ENCODE measurements around the gene DUSP10. TPM values are rescaled to one million over a fixed set of nuclear protein-coding genes. Genes with fewer than 3 reads are reported as not detected.

The DUSP10 gene
- total RNA-seq, 1 experiment from 2014 or later: 1.7 TPM

DNA sequence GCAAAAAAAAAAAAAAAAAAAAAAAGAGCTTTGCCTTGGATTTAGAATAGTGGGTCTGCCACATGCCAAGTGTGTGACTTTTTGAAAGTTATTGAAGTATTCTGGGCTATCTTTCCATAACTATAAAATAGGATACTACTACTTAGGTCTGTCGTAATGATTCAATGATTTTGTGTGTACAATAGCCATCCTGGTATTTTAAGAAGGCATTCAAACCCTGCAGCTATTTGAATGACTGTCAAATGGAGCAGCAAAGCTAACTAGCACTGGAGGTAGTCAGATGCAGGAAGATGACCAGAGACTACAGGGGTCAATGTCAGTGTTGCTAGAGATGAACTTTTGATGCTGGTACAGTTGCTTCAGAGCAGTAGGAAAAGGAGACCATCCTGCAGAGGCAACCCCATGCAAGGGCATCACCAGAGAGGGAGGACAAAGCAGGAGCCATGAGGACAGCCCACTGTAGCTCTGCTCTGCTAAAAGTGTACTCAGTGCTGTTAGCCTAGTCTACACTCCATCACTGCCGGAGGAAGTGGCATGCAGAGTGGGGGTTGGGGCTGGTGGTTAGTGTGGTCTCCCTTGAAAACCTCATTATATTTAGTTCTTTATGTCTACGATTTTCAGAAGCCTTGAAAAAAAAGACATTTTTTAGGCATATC, 29.0 kb downstream of the DUSP10 start:
- H3K27me3 ChIP-seq (ENCODE audit: insufficient read depth, low read length): no peaks in the 10 kb centered on the region
- no peaks in the 10 kb centered on the region for H4K20me1 ChIP-seq (ENCODE audit: insufficient read depth)
- H3K27ac ChIP-seq (ENCODE audit: low read depth, low read length): no peak overlapping the region
- TF ChIP-seq ELF1 (IDR thresholded peaks at IDR 0.05; ENCODE audit: borderline replicate concordance, low read depth) (no peak), EGR1 (IDR thresholded peaks at IDR 0.05; ENCODE audit: low read depth) (no peak), POLR2AphosphoS5 (IDR thresholded peaks at IDR 0.05; ENCODE audit: low read depth, low read length) (no peak), POLR2A (IDR thresholded peaks at IDR 0.05; ENCODE audit: borderline replicate concordance, extremely low read depth, insufficient read depth, insufficient read length) (no peak), RAD21 (IDR thresholded peaks at IDR 0.05; ENCODE audit: low read depth) (no peak), SIN3A (IDR thresholded peaks at IDR 0.05; ENCODE audit: low read depth) (no peak), EZH2 (IDR thresholded peaks at IDR 0.05) (no peak), CEBPB (IDR thresholded peaks at IDR 0.05; ENCODE audit: low read depth) (no peak), FOSL1 (IDR thresholded peaks at IDR 0.05; ENCODE audit: low read depth) (no peak), EZH2phosphoT487 (IDR thresholded peaks at IDR 0.05; ENCODE audit: borderline replicate concordance) (no peak), YY1 (IDR thresholded peaks at IDR 0.05; ENCODE audit: extremely low read depth, insufficient replicate concordance, low read depth, low read length) (no peak), JUND (IDR thresholded peaks at IDR 0.05) (no peak), ZNF274 (IDR thresholded peaks at IDR 0.05; ENCODE audit: low read depth, low read length) (no peak), TCF7L2 (IDR thresholded peaks at IDR 0.05; ENCODE audit: borderline replicate concordance, extremely low read depth, insufficient read depth, insufficient read length) (no peak), SRF (IDR thresholded peaks at IDR 0.05; ENCODE audit: low read depth) (no peak), ZFX (IDR thresholded peaks at IDR 0.05) (no peak)
- TF ChIP-seq, protein P1, sequence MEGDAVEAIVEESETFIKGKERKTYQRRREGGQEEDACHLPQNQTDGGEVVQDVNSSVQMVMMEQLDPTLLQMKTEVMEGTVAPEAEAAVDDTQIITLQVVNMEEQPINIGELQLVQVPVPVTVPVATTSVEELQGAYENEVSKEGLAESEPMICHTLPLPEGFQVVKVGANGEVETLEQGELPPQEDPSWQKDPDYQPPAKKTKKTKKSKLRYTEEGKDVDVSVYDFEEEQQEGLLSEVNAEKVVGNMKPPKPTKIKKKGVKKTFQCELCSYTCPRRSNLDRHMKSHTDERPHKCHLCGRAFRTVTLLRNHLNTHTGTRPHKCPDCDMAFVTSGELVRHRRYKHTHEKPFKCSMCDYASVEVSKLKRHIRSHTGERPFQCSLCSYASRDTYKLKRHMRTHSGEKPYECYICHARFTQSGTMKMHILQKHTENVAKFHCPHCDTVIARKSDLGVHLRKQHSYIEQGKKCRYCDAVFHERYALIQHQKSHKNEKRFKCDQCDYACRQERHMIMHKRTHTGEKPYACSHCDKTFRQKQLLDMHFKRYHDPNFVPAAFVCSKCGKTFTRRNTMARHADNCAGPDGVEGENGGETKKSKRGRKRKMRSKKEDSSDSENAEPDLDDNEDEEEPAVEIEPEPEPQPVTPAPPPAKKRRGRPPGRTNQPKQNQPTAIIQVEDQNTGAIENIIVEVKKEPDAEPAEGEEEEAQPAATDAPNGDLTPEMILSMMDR (IDR thresholded peaks at IDR 0.05 in 2 of 3, conservative IDR thresholded peaks at IDR 0.05 in 1 of 3; ENCODE audit: borderline replicate concordance in 1 of 3, insufficient read depth in 1 of 3, low read depth in 2 of 3, low read length in 2 of 3): no peak
- TF ChIP-seq, protein P2, sequence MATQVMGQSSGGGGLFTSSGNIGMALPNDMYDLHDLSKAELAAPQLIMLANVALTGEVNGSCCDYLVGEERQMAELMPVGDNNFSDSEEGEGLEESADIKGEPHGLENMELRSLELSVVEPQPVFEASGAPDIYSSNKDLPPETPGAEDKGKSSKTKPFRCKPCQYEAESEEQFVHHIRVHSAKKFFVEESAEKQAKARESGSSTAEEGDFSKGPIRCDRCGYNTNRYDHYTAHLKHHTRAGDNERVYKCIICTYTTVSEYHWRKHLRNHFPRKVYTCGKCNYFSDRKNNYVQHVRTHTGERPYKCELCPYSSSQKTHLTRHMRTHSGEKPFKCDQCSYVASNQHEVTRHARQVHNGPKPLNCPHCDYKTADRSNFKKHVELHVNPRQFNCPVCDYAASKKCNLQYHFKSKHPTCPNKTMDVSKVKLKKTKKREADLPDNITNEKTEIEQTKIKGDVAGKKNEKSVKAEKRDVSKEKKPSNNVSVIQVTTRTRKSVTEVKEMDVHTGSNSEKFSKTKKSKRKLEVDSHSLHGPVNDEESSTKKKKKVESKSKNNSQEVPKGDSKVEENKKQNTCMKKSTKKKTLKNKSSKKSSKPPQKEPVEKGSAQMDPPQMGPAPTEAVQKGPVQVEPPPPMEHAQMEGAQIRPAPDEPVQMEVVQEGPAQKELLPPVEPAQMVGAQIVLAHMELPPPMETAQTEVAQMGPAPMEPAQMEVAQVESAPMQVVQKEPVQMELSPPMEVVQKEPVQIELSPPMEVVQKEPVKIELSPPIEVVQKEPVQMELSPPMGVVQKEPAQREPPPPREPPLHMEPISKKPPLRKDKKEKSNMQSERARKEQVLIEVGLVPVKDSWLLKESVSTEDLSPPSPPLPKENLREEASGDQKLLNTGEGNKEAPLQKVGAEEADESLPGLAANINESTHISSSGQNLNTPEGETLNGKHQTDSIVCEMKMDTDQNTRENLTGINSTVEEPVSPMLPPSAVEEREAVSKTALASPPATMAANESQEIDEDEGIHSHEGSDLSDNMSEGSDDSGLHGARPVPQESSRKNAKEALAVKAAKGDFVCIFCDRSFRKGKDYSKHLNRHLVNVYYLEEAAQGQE (IDR thresholded peaks at IDR 0.05; ENCODE audit: low read depth): no peak
- TF ChIP-seq, protein P3, sequence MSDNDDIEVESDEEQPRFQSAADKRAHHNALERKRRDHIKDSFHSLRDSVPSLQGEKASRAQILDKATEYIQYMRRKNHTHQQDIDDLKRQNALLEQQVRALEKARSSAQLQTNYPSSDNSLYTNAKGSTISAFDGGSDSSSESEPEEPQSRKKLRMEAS (IDR thresholded peaks at IDR 0.05): no peak
- TF ChIP-seq, protein P4, sequence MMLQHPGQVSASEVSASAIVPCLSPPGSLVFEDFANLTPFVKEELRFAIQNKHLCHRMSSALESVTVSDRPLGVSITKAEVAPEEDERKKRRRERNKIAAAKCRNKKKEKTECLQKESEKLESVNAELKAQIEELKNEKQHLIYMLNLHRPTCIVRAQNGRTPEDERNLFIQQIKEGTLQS (IDR thresholded peaks at IDR 0.05): no peak
- H3K9me2 ChIP-seq (ENCODE audit: insufficient read depth): no peaks in the 10 kb centered on the region
- H3K4me2 ChIP-seq (ENCODE audit: low read length): no peak overlapping the region
- H3K4me1 ChIP-seq (ENCODE audit: control insufficient read depth in 1 of 2, insufficient read depth in 2 of 2, low read length in 2 of 2): peaks cover 0 to 2% of the 10 kb centered on the region in 2 experiments; a peak in 1 of 4 replicates
- ChIA-PET RAD21 (ENCODE audit: low non-redundant PET in 1 of 2, low total read pairs in 2 of 2, uncharacterized antibody in 2 of 2, unreplicated experiment in 2 of 2) (no interaction called here), POLR2A (no interaction called here), CTCF (no interaction called here)
- H3K4me3 ChIP-seq (replicated peaks in 1 of 2; ENCODE audit: low read depth in 1 of 2, low read length in 2 of 2): no peak overlapping the region
- no peaks in the 10 kb centered on the region for H3K36me3 ChIP-seq (ENCODE audit: control insufficient read depth in 1 of 2, insufficient read depth in 2 of 2, low read length in 2 of 2)
- intact Hi-C loops (cut with micrococcal nuclease): no loop called here
- no peaks in the 10 kb centered on the region for H3K79me2 ChIP-seq (ENCODE audit: insufficient read depth, low read length)
- no TSS peak for BruUV-seq (replicated peaks)
- H3K9ac ChIP-seq (ENCODE audit: low read length): no peak overlapping the region
- no peaks in the 10 kb centered on the region for H3K9me3 ChIP-seq (ENCODE audit: control insufficient read depth in 1 of 2, insufficient read depth in 1 of 2, low read depth in 1 of 2, low read length in 2 of 2)
- H2AFZ ChIP-seq (ENCODE audit: low read depth, low read length, poor library complexity, severe bottlenecking): no peak overlapping the region
- no peak for ATAC-seq
- no peak for DNase-seq (ENCODE audit: low read depth, low spot score)

Measured in HCT116 (cell line).